HG03520 (cell line): ENCODE measurements around the gene SAMD14.

Source experiments
- ATAC-seq: cut with Tn5 transposase; IDR thresholded peaks from one replicate; pipeline ENCODE4 v1.9.1; 2021; ENCODE audit warnings: mild to moderate bottlenecking, moderate library complexity; ENCODE audit not compliant: unreplicated experiment

Gene SAMD14

DNA sequence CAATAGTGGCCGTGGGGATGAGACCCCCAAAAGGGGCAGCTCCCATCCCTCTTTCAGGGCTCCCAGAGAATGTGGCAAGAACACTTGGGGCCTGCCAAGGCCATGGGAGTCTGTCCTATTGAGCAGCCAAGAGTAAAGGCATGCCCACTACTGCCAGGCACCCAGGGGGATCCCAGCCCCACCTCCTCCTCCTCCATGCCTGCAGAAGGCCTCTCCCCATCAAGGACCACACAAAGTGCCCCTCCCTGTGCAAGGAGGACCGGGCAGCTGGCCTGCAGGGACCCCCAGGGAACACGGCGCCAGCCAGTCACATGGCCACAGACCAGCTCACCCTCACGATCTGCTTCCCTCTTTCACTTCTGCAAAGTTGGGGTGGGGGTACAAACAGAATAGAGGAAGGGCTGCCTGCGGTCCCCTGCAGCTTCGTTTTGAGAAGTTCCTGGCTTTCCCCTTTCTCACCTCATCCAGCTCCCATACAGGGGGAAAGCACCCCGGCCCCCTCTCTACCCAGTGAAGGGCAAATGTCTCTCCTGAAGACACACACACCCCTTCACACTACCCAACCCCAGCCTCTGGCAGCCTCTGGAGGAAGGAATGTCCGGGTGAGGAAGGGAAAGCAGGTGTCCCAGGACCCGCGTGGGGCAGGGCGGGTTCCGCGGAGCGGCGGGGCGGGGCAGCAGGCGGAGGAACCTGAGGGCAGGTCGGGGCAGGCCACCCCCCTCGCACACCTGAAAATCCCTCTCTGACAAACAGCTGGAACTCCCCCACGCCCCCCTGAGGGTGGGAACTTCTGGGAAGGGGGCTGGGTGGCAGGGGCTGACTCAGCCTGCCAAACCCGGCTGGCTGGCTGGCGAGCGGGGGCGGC lies 18.5 kb upstream of the SAMD14 start:
- ATAC-seq = no peak

- no peak for ATAC-seq
These were observed 17.9 kb upstream of the SAMD14 start for GRCh38 chr17:50147841-50148225.

GRCh38 chr17:50146927-50147665 lies 17.1 kb upstream of the SAMD14 start:
- no peak for ATAC-seq

DNA sequence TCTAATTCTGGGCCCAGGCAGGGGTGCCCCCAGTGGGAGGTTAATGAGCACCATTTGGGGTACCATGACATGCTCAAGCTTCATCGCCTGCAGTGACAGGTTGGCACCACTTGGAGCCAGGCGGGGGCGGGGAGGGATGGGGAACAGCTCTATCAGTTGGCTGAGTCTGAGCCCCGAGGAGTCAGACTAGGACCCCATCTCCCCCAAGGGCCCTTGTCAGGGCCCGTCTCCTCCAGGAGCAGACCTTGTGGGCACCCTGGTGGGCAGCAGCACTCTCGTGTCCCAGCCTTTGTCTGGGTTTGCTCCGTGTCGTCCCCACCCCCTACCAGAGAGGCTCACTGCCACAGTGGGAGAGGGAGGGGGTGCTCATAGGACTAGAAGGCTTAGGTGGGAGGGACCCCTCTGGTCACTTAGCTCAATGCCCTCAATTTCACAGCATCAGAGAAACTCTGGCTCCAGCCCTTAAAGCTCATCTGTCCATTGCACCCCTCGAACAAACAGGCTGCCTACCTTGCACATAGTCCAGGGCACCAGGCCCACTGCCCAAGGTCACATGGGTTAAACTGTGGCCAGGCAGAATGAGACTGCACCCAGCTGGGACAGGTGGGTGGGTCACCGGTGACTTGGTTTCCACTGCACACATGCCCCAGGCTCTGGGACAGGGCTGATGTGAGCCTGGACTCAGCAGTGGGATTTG lies 16.4 kb upstream of the SAMD14 start:
- ATAC-seq = no peak

GRCh38 chr17:50145532-50146229 lies 15.7 kb upstream of the SAMD14 start:
- ATAC-seq = no peak

DNA sequence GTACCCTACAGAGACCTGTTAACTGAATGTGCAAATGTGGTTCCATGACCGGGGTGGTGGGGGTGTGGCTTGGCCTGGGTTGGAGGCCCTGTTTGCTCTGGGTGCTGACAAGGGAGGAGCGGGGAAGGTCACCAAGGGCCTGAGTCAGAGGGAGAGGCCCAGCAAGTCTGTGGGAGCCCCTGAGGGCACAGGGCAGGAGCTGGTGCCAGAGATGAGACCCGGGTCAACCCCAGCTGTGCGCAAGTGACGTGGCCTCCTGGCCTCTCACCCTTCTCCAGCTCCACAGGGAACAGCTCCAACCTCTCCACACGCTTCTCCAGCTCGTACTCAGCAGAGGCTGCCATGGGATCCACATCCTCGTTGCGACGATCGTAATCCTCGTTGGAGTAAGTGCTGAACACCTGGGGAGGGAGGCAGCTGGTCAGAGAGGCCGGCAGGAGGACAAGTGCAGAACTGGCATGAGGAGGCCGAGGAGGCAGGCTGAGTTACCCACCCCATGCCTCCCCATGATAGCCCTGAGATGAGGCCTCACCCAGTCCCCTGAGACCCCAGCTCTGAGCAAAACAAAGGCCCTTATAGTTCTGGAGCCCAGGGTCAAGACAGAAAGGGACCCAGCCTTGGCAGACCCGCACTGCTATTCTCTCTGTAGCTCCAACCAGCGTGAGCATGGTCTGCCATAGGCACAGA lies 15.0 kb upstream of the SAMD14 start:
- no peak for ATAC-seq

GRCh38 chr17:50144355-50144754 lies 14.4 kb upstream of the SAMD14 start:
- ATAC-seq = no peak

DNA sequence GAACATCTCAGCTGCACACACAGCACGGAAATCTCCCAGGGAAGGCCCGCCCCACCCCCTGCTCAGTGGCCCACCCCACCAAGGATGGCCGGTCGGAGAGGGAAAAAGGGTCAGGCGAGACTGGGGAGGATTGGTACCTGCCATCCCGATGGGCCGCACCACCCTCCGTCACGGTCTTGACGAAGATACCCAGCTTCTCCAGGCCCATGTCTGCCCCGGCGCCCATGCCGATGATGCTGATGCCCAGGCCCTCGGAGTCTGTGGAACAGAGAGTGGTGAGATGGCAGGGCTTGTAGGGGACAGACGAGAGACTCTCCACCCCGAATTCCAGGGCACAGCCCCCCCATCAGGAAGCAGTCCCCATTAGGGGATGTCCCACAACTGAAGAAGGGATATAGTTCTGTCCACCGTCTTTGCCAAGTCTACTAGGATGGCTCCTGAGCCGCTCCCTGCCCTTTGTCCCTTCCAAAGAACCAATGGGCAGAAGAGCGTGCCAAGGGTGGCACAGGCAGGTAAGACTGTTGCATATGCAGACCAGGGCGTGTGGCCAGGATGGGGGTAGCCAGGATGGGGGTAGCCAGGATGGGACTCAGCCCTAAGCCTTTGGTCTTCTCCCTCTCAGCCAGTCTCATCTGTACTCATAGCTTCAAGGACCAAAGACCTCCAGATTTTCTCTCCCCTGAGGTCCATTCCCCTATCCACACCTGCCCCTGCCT lies 13.7 kb upstream of the SAMD14 start:
- ATAC-seq = no peak

DNA sequence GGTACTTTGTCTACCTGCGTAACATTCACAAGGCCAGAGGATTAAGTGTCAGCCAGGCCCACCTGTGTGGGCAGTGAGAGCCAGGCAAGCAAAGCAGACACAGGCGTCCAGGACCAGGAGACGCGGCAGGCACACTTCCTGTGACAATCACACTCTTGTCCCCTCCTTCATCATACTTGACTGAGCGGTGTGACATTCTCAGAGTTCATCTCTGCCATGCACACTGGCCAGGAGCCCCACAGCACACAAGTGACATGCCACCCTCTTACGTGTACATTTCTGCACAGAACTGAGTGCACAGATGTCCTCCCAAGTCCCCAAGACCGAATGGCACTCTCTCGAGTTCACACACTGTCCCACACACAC lies 11.8 kb upstream of the SAMD14 start:
- ATAC-seq = no peak

- ATAC-seq = no peak
These were observed 11.2 kb upstream of the SAMD14 start for GRCh38 chr17:50141026-50141744.

- ATAC-seq = no peak
These were observed 10.3 kb upstream of the SAMD14 start for GRCh38 chr17:50139950-50140885.

DNA sequence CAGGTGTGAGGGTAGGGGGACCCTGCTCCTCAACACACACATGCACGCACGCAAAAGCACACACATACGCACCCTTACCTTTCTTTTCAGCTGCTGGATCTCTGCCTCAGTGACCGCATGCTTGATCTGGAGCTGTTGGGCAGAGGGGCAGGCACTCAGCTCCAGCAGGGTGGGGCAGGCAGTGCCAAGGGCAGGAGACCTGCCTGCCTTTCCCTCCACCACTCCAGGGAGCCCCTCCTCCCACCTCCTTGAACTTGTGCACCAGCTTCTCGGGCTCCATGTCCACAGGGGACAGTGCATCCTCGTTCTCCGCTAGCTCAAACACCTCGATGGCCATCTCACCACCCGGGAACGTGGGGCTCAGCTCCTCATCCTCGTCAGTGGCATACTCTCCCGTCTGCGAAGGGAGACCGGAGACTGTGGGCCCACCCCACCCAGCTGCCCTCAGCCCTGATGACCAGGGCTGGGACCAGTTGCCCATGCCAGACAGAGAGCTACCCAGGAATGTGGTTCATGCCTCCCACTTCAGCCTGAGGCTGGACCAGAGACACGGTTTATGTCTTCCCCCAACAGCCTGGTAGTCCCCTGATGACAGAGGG lies 9.3 kb upstream of the SAMD14 start:
- no peak for ATAC-seq

DNA sequence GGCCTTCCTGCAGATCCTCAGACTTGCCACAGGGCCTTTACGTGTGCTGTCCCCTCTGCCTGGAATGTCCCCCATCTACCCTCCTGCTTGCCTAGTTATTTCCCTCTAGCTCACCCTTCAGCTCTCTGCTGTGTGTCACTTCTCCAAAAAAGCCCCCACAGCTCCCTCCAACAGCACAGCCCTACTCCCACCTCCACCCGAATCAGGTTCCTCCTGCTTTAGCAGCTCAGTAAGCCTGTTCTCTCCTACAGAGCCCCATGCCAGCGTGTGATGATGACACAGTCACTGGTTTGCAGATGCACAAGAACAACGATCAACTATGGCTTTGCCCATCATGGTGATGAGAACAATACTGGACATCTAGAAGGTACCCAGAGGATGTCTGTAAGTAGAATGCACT lies 7.1 kb upstream of the SAMD14 start:
- no peak for ATAC-seq

GRCh38 chr17:50136096-50136687 lies 6.2 kb upstream of the SAMD14 start:
- no peak for ATAC-seq

- ATAC-seq = no peak
These were observed 5.5 kb upstream of the SAMD14 start for GRCh38 chr17:50135316-50136095.

- ATAC-seq = no peak
These were observed 4.5 kb upstream of the SAMD14 start for GRCh38 chr17:50134206-50135110.
